IPS-NIHi11 (cell line): ENCODE measurements around the gene NUMA1.

Experiments used
- DNase-seq: peaks from one replicate; pipeline ENCODE4 v3.0.0; 2012; ENCODE audit warnings: mixed read lengths, low spot score

The NUMA1 gene

GRCh38 chr11:72080326-72081183 lies at the start of gene NUMA1, which contains the start of gene LRRC51:
Gene NUMA1 (minus strand): TSS chr11:72080542. CDS start chr11:72035943, 44,599 bp downstream.
Gene LRRC51 (plus strand): TSS chr11:72080850. CDS start chr11:72089084, 8,234 bp downstream.
- peak; percentile 90 for DNase-seq

- no peak for DNase-seq
Measured at GRCh38 chr11:72129381-72129780, 49.0 kb upstream of the NUMA1 start.

GRCh38 chr11:72127923-72128322 lies 47.6 kb upstream of the NUMA1 start:
- DNase-seq = no peak

- DNase-seq = no peak
Measured at GRCh38 chr11:72125956-72126355, 45.6 kb upstream of the NUMA1 start.

- DNase-seq = no peak
Measured at GRCh38 chr11:72124046-72124445, 43.7 kb upstream of the NUMA1 start.

GRCh38 chr11:72123117-72123653 lies 42.8 kb upstream of the NUMA1 start:
- no peak for DNase-seq

- no peak for DNase-seq
Measured at GRCh38 chr11:72122607-72123006, 42.3 kb upstream of the NUMA1 start.

- DNase-seq = no peak
Measured at GRCh38 chr11:72120930-72121329, 40.6 kb upstream of the NUMA1 start.

- no peak for DNase-seq
Measured at GRCh38 chr11:72119198-72119597, 38.9 kb upstream of the NUMA1 start.

- DNase-seq = no peak
Measured at GRCh38 chr11:72116019-72116755, 35.8 kb upstream of the NUMA1 start.

GRCh38 chr11:72114570-72114969 lies 34.2 kb upstream of the NUMA1 start:
- no peak for DNase-seq

GRCh38 chr11:72112978-72113808 lies 32.9 kb upstream of the NUMA1 start:
- no peak for DNase-seq

GRCh38 chr11:72112143-72112977 lies 32.0 kb upstream of the NUMA1 start, which contains the start of gene ANAPC15:
Gene ANAPC15 (minus strand): TSS chr11:72112695. CDS start chr11:72111276, 1,419 bp downstream.
- peak; percentile 90 for DNase-seq

- DNase-seq = no peak
Measured at GRCh38 chr11:72111300-72112142, 31.2 kb upstream of the NUMA1 start.

GRCh38 chr11:72105888-72106287 lies 25.5 kb upstream of the NUMA1 start, which contains the start of gene TOMT:
Gene TOMT (plus strand): TSS chr11:72105924. CDS start chr11:72105952, 28 bp downstream.
- DNase-seq = no peak

GRCh38 chr11:72103754-72104167 lies 23.4 kb upstream of the NUMA1 start:
- DNase-seq = no peak

GRCh38 chr11:72102946-72103753 lies 22.8 kb upstream of the NUMA1 start, which contains the start of gene LAMTOR1:
Gene LAMTOR1 (minus strand): TSS chr11:72103297. CDS start chr11:72103224, 73 bp downstream.
- peak; percentile 98 for DNase-seq

GRCh38 chr11:72102631-72102945 lies 22.2 kb upstream of the NUMA1 start:
- no peak for DNase-seq

- DNase-seq = no peak
Measured at GRCh38 chr11:72102162-72102561, 21.8 kb upstream of the NUMA1 start.
